ENCODE measurements around the gene RBMS3.

The RBMS3 gene

DNA sequence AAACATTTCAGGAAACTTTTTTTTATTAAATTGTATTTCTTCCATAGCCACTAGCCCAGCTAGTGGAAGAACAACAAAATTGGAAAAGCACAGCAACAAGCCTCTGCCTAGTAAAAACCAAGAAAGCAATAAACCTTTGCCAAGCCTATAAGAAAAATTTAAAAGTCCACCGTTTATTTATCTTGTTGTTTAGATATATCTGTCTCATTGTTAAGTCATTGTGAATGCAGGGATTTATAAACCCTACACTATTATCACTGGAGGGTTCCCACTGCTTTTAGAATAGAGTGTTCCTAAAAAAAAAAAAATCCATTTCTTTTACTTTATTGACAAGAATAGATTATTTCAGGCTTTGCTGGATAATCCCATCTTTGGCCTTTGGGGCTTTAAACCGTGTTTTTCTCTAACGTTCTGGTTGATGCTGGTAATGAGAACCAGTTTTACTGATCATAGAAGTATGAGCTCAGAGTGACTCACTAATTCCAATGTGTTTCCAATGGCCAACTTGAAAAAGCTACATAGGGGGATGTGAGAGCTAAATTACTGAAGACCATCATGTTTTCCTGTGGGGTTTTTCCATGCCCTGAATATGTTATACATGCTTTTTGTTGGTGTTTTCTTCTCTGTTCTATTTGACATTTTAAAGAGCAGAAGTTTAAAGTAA lies 634.1 kb downstream of the RBMS3 start:
- DNase-seq = no peak

- DNase-seq = no peak
Observed at GRCh38 chr3:29919571-29919970, 638.7 kb downstream of the RBMS3 start.

DNA sequence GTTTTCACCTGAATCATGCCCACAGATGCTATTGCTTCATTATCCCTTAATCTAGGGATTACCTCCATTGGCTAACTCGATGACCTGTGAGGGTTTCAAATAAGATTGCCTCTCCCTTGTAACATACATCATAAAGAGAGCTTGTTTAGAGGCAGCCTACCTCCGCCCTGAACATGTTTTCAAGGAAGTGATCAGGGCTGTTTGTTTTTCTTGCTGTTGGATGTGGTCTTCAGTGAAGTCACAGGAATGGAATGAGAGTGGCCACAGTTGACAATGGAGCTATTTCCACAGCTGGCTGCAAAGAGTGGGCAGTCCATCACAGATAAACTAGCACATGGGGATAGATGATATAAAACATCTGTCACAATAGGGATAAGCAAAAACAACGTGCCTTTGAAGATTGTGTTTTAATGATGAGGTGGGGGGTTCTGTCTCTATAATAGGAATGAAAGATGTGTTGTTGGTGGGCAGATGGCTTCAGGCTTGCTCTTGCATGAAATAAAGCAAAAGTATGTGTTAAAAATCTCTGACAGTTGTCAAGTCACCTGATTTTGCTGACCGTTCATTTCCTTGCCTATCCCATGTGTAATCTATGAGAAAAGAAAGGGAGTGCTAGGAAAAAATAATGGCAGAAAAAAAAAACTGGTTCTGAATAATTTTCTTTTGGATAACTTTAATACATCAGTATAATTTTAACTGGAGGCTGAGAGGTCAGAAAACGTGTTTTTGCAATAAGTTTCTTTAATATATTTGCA lies 642.3 kb downstream of the RBMS3 start:
- no peak for DNase-seq

DNA sequence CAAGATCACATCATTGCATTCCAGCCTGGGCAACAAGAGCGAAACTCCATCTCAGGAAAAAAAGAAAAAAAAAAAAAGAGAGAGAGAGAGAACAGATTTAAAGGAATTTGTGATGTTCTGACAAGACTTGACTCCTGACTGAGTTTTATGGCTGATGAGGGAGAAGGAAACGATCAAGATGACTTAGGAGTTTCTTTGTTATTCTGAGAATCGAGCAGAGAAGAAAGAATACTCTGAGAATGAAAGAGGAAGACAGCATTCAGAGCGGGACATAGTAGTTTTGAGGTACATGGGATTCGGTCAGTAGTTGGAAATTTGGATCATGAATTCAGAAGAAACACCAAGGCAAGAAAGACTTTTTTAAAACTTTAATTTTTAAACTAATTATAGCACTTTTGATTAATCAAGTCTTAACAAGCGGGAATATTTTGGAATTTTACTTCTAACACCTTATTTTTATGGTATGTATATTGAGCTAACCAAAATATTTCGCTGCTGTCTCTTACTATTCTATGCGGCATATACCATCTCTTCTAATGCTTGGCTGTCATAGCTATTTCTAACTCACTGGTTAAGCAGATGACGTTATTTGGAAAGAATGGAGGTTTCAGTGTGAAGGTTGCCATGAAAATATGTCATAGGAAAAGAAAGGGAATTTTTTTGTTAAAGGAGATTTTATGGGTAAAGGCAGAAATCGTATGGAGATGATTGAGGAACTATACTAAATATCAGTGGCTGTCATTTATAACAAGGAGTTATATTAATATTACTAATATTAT lies 644.1 kb downstream of the RBMS3 start:
- DNase-seq = no peak

- DNase-seq = no peak
Observed at GRCh38 chr3:29926378-29926777, 645.5 kb downstream of the RBMS3 start.

GRCh38 chr3:29932696-29933325 lies 651.9 kb downstream of the RBMS3 start:
- DNase-seq = no peak

GRCh38 chr3:29933802-29934490 lies 653.1 kb downstream of the RBMS3 start:
- DNase-seq = no peak

- no peak for DNase-seq
Observed at GRCh38 chr3:29934751-29935150, 653.9 kb downstream of the RBMS3 start.

DNA sequence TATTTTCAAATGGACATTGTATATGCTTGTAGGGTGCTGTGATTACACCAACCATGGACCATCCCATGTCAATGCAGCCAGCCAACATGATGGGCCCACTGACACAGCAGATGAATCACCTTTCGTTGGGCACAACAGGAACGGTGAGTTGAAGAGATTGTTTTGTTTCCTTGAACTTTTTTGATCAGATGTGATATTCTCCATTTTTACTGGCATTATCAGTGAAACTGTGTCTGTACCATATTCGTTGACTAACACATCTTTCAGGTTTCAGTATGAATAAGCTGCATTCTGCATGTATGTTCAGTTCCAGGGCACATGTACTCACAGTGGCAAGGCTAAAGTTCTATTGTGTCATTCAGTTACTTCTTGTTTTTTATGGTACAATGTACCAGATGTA lies 655.2 kb downstream of the RBMS3 start:
- DNase-seq = no peak

DNA sequence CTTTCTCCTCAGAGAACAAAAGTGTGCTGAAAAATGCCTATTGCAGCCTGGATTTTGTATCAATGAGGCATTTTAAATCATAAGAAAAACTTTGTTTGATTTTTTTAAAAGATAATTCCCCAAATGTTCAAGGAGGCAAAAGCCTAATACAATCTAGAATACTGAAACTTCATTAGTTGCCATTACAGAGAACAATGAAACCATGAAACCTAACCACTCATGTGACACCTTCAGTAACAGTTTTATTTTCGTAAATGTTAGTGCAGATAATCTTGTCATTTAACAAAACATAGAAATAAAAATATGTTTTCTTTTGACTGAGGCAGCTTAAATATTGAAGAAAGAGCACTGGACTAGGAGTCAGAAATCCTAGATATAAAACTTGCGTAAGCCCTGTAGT lies 655.9 kb downstream of the RBMS3 start:
- DNase-seq = no peak

DNA sequence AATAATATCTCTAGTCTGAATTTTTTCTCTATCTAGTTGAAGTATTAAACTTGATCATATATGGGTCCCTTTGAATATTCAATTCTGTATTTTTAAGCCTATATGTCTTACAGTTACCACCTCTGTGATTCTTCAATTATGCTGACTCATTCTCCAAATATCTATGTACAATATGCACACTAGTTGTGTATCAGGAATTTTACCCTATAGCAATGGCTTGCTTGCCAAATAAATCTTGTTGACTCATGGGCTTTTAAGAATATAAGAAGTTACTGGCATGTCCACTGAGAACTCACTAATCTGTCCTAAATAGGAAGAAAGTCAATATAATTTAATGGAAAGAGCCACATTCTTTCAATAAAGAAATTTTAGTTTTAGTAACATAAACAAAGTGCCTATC lies 656.3 kb downstream of the RBMS3 start:
- DNase-seq = no peak

GRCh38 chr3:29940759-29941323 lies 660.0 kb downstream of the RBMS3 start:
- DNase-seq = no peak

DNA sequence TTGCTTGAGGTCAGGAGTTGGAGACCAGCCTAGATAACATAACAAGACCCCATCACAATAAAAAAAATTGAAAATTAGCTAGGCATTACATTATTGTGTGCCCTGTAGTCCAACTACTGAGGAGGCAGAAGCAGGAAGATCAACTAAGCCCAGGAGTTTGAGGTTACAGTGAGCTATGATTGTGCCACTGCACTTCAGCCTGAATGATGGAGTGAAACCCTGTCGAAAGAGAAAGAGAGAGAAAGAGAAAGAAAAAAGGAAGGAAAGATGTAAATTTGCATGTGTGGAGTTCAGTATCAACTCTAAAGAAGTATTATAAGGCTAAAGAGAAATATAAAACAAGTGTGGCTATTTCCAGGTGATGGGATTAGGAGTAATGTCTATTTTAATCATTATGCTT lies 661.4 kb downstream of the RBMS3 start:
- DNase-seq = no peak

GRCh38 chr3:29949131-29949530 lies 668.3 kb downstream of the RBMS3 start:
- DNase-seq = no peak

DNA sequence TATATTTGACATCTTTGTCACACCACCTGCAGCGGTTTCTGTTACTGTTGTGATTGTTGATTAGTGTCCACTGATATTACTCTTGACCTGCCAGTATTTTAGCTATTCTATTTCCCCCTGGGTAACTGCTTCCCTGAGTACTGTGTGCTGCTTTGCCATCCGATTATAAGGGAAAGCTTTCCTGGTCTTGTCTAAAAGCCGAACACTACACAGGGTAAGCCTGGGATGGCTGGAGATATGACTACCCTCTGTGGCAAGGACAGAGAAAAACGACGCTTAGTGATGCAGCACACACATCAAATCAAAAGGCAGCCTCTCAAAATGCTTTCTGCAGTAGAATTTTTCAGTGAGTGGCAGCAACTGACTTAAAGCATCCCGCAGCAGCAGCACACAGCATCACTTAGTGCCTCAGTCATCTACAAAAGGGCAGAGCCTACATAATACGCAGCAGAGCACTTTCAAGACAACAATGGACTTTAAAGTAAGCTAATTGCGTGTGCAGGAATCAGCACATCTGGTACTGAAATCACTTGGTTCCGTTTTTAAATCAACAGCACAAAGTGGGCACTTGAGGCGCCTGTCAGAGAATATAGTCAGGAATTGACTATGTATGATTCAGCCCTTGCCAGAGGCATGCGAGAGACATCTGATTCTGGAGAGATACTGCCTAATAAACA lies 669.2 kb downstream of the RBMS3 start:
- DNase-seq = no peak

DNA sequence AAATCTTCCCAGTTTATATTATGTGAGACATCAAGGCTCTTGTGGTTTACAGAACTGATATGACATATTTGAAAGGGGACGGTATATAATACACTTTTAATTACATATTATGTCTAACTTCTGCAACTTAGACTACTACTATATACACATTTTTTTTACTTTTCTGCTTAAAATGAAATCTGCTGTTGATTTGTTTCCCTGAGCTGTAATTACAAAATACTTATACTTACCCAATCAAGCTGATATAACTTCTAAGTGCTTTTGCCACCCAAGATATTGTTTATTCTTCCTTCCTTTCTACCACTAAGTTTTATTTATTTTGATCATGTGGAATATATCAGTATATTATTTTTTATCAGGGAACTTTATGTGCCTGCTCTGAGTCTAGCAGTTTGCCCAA lies 671.6 kb downstream of the RBMS3 start:
- DNase-seq = no peak

- no peak for DNase-seq
Observed at GRCh38 chr3:29955413-29955812, 674.5 kb downstream of the RBMS3 start.

DNA sequence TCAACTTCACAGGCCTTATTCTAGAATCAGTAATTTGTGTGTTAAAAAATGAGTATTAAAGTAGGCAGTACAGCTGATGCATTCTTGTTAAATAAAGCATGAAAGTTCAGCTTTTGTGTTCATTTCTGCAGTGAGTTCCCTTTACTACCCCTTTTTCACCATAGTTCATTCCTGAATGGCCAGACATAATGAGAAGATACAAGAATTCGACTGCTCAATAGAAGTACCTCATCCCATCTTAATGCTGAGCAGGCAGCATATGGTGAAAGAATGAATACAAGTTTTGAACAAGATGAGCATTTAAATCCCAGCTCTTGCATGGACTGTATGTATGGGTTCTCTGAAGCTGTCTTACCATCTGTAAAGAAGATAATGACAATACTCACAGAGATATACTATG lies 677.9 kb downstream of the RBMS3 start:
- DNase-seq = no peak

- DNase-seq = no peak
Observed at GRCh38 chr3:29971895-29972294, 691.0 kb downstream of the RBMS3 start.

DNA sequence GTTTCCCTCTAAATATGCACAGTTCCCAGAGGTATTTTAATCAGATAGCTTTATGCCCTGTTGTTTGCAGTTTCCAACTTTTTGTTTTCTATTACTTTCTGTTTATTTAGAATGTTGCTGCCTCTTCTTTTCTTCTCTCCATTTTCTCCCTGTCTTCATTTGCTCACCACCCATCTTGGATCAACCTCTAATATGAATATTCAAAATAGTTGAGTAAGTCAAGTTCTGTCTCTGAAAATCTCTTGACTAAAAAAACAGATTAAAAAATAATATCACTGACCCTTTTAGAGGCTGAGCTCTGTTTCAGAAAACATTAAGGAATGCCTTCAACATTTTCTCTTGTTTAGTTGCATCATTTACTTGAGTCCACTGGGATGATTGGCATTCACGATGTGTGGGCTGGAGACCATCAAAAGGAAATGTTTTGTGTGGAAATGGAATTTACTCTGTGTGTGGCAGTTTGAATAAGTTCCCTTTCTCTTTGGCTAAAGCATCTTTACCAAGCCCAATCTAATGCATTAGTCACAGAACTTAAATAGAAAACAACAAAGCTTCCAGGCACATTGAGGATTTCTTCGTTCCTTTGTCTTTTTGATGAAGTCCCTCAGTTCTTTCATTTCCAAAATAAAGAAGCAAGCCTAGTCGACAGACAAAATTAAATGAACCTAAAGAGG lies 691.6 kb downstream of the RBMS3 start:
- no peak for DNase-seq

- no peak for DNase-seq
Observed at GRCh38 chr3:29973763-29974162, 692.9 kb downstream of the RBMS3 start.

All from CD4-positive, alpha-beta T cell treated with Interleukin-17A for 4 hours (primary cell).